NCI-H187 treated with DMSO at 0.1 percent for 48 hours (cell line): ENCODE results near the gene CRK.

Experiments
- DNase-seq: peaks from one replicate; lab custom pipeline; 2025; lab: John Stamatoyannopoulos, UW

The CRK gene

GRCh38 chr17:1486802-1487695 is 31.0 kb upstream of the CRK start:
- no peak for DNase-seq

DNA sequence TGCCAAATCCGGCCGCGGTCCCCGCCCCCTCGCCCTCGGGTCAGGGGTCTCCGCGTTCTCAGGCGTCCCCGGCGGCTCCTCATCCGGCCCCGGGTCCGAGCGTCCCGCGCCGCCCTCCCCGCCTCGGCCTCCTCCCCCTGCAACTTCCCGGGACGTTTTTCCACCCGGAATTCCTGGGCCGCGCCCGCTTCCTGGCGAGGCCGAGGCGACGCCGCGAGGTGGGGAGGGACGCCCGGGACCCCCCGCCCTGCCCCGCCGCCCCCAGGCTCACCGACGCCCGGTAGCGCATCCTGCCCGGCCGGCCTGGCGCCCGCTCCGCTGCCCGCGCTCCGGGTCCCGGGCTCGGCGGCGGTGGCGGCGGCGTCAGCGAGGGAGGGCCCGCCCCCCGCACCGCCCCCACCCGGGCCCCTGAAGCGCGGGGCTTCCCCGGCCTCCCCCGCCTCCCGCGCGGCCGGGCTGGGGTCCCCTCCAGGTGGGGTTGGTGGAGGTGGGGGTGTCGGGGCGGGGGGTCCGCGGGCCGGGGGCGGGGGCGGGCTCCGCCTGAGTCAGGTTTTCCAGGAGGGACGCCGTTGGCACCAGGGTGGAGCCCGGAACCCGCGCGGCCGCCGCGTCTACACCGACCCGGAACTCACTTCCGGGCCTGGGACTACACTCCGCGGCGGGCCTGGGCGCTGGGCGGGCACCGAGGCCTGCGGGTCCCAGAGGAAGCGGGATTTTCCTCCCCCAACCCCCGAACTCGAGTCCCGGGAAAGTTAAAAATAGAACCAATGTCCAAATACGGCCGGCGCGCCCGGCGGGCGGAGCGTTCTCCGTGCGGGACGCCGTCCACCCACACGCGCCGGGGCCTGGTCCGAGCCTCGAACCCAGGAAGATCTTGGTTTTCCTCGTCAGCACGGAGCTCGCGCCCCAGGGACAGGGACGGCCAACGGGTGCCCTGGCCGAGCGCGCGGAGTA is 29.7 kb upstream of the CRK start:
- DNase-seq, result no peak

GRCh38 chr17:1484676-1485422 is 28.8 kb upstream of the CRK start:
- DNase-seq, result no peak

DNA sequence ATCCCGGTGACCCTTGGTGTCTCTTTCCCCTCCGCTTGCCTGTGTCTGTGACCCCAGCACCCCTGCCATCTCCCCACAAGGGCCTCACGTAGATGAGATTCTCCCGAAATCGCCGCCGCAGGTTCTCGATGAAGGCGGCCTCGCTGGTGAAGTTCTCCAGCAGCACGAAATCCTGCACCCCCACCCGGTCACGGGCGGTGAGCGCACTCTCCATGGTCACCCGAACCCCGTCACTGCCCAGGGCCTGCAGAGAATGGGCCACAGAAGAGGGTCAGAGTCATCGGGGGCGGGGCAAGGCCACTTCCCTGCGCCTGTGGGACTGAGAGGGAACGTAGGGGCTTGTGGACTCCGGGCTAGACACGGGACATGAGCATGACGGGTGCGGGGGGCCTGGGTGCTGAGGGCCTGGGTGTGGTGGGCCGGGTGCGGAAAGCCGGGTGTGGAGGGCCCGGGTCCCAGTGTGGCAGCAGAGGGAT is 28.1 kb upstream of the CRK start:
- no peak for DNase-seq

DNA sequence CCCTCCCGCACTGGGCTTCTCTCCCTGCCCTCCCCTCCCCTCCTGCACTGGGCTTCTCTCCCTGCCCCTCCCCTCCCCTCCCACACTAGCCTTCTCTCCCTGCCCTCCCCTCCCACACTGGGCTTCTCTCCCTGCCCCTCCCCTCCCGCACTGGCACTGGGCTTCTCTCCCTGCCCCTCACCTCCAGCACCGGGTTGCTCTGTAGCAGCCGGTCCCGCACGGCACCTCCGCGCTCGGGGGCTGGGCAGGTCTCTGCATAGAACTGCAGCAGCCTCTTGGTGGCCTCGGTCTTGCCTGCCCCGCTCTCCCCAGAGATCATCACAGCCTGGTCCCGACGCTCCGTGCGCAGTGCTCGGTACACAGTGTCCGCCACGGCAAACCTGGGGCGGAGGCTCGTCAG is 26.6 kb upstream of the CRK start:
- no peak for DNase-seq

GRCh38 chr17:1481736-1482135 is 25.7 kb upstream of the CRK start:
- no peak for DNase-seq

GRCh38 chr17:1480747-1481465 is 24.9 kb upstream of the CRK start:
- DNase-seq, result no peak

DNA sequence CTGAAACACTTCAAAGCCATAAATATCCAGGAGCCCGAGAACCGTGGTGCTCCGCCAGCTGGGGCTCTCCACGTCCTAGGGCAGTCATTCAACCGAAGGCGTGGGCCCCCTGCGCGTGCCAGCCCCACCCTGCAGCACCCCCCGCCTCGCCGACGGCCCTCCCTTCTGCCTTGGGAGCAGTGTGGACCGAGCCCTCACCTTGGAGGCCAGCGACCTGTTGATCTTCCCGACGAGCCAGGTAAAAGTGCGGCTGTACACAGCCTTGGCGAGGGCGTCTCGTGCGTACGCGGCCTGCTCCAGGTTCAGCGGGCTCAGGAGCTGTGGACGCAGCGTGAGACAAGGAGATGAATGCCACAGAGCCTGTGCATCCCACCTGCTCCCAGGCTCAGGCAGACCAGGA is 22.4 kb upstream of the CRK start:
- DNase-seq, result no peak

- no peak for DNase-seq
Measured at GRCh38 chr17:1475321-1475854, 19.4 kb upstream of the CRK start.

- DNase-seq, result no peak
Measured at GRCh38 chr17:1474402-1475189, 18.6 kb upstream of the CRK start.

DNA sequence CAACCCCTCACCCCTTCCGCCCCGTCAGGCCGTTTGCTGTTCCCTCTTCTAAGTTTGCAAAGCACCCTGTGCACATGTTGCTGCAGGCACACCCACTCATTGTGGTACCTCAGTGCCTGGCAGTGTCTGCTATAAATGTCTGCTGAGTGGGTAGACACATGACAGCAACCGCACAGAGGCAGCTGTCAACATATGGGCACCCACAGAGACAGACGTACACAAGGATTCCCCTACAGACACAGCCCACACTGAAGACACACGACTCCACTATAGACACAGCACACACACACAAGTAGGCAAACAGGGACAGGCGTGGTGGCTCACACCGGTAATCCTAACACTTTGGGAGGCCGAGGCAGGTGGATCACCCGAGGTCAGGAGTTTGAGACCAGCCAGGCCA is 17.8 kb upstream of the CRK start:
- DNase-seq, result no peak

- no peak for DNase-seq
Measured at GRCh38 chr17:1473170-1473569, 17.1 kb upstream of the CRK start.

DNA sequence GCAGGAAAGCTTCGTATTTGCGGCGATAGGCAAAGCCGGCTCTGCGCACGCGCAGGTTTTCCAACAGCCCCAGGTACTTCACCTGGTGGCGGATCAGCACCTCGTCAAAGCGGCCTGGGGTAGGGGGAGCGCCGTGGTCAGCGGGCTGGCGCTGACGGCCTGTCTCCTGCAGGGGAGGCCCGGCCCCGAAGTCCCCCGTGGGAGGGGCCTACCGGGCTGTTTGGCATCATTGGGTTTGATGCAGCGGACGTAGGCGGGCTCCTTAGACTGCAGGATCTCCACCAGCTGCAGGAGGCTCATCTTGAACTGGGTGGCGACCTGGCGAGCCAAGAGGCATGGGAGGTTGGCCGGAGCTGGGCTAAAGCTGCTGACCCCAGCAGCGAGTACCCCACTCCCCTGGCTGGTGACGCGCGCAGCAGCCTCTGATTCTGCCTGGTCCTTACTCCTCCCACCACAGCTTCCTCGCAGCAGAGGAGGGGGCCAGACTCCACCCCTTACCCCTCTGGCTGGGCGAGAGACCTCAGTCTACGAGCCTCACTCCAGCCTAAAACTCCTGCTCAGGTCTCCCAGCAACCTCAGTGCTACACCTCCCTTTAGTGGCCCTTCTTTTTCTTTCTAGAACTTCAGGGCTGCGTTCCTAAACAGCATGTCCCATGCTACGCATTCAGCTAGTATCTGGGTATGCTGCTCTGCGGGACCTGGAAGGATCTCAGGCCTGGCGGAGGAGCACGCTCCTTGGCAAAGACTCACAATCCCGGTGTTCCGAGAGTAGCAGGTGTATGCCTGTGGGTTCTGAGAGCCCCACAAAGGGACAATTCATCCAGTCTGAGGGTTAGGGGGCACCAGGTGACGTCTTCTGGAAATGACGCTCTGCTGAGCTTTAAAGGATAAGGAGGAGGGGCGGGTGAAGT is 16.1 kb upstream of the CRK start:
- DNase-seq, result no peak

DNA sequence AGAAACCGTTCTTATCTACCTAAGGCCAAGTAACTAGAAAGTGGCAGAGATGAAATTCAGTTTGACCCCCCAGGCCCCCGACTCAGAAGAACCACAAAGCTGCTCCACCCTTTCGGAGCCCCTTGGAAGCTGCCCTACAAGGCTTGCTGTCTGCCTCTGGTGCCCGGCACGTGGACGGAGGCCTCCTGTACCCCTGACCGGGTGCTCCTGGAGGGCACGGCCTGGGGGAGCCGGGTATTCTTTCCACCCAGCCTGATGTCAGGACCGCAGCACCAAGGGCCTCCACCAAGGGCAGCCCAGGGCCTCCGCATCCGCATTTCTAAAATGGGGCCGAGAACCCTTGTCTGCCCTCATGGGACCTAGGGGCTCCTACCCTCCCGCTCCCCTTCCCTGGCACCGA is 15.5 kb upstream of the CRK start:
- DNase-seq, result no peak

DNA sequence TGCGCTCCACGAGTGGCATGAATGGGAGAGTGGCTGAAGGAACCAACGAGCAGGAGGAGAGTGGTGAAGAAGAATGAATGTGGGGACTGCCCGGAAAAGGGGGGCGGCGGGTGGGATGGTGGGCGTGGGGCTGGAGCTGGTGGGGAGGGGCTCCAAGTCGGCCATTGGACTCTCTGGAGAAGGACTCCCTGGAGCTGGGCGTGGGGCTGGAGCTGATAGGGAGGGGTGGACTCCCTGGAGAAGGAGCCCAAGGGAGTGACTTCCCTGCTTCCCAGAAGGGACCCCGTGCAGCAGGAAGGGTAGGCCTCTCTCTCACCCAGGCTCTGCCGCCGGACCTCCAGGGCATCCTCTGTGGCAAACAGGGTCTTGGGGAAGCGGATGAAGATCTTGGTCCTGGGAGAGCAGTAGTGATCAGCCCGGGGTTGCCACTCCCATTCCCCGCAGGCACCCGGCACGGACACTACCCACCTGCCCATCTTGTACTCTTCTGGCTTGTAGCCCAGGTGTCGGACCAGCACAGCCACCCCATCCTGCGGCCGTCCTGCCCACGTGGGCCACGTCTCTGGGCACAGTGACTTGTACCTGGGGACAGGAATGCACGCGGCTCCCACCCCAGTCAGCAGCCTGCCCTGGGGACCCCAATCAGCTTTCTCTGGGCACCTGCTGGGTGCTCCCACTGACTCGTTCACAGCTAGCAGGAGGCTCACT is 14.9 kb upstream of the CRK start:
- no peak for DNase-seq

GRCh38 chr17:1470071-1470754 is 14.2 kb upstream of the CRK start:
- no peak for DNase-seq

- DNase-seq, result no peak
Measured at GRCh38 chr17:1469231-1469852, 13.3 kb upstream of the CRK start.
